Endothelial cell of umbilical vein (primary cell): Measurements from ENCODE around the gene CORO7. TPM values are rescaled to one million over a fixed set of nuclear protein-coding genes. Genes with fewer than 3 reads are reported as not detected.

Experiments
- BruUV-seq: library from RNA; stranded (reverse); fragments of 400-500 nt; replicated peaks from 2 replicates; lab custom pipeline; 2021; lab: Mats Ljungman, UMichigan
- CTCF ChIA-PET: fragments of 300-600, 350-600 bp; sonication (Branson Sonifier 250); formaldehyde crosslinking; loops from one replicate; lab custom pipeline; 2021; ENCODE audit warnings: antibody characterized with exemption, inconsistent platforms; lab: Charles Lee
- POLR2A ChIA-PET: fragments of 300-600, 350-600 bp; sonication (Branson Sonifier 250); formaldehyde crosslinking; loops from one replicate; lab custom pipeline; 2021; ENCODE audit warnings: antibody characterized with exemption, inconsistent platforms; lab: Charles Lee
- DNase-seq: peaks from one replicate; pipeline ENCODE4 v3.0.0-alpha.2; 2011; ENCODE audit warnings: low read depth, low spot score
- FAIRE-seq: peaks from 2 replicates; lab custom pipeline; 2011; peaks lifted over from hg19 to GRCh38; lab: Jason Lieb, UNC
- H2AFZ ChIP-seq: 2 replicates; pipeline ENCODE4 v1.6.0; 2012; ENCODE audit warnings: low read depth, low read length, control low read depth, inconsistent platforms
- H3K27ac ChIP-seq: 2 replicates; pipeline ENCODE4 v1.5.1; 2011; ENCODE audit warnings: low read depth, mild to moderate bottlenecking, control low read depth, low read length, moderate library complexity; ENCODE audit not compliant: insufficient read depth
- H3K27me3 ChIP-seq, 2 experiments: 2 replicates each; pipeline versions ENCODE4 v1.6.0 to v1.6.1; 2011; ENCODE audit warnings: low read length in 2 of 2, mixed read lengths in 1 of 2; ENCODE audit not compliant: control insufficient read depth in 2 of 2, insufficient read depth in 2 of 2
- H3K36me3 ChIP-seq, 2 experiments: 2 replicates in 1 of 2; 3 replicates in 1 of 2; pipeline ENCODE4 v1.5.1; 2011; ENCODE audit warnings: low read length in 2 of 2, mild to moderate bottlenecking in 1 of 2, moderate library complexity in 1 of 2; ENCODE audit not compliant: control insufficient read depth in 2 of 2, insufficient read depth in 2 of 2; ENCODE audit errors: extremely low read depth in 1 of 2
- H3K4me1 ChIP-seq: 3 replicates; pipeline ENCODE4 v1.5.1; 2011; ENCODE audit warnings: mild to moderate bottlenecking, low read length; ENCODE audit not compliant: control insufficient read depth, insufficient read depth; ENCODE audit errors: extremely low read depth
- H3K4me2 ChIP-seq: 2 replicates; pipeline ENCODE4 v1.6.1; 2011; ENCODE audit warnings: low read length, control low read depth, mixed read lengths; ENCODE audit not compliant: insufficient read depth
- H3K4me3 ChIP-seq, 3 experiments: fragments of 200-600 bp in 1 of 3; sonication (generic), shearing (Covaris generic) in 1 of 3; replicated peaks in 1 of 3; 2 replicates each; pipeline ENCODE4 v1.5.1; 2011 to 2016; ENCODE audit warnings: control low read depth in 3 of 3, low read length in 3 of 3, mild to moderate bottlenecking in 2 of 3, inconsistent platforms in 1 of 3, low read depth in 1 of 3, moderate library complexity in 1 of 3; ENCODE audit not compliant: insufficient read depth in 1 of 3
- H3K79me2 ChIP-seq: 2 replicates; pipeline ENCODE4 v1.6.0; 2012; ENCODE audit warnings: low read length, inconsistent platforms; ENCODE audit not compliant: control insufficient read depth, insufficient read depth
- H3K9ac ChIP-seq: replicated peaks from 2 replicates; pipeline ENCODE3; 2011; ENCODE audit warnings: low read length, control low read depth; ENCODE audit not compliant: insufficient read depth; ENCODE audit errors: extremely low read depth
- H3K9me1 ChIP-seq: replicated peaks from 3 replicates; pipeline ENCODE4 v1.6.0; 2011; ENCODE audit warnings: mild to moderate bottlenecking, low read length; ENCODE audit not compliant: control insufficient read depth, insufficient read depth; ENCODE audit errors: extremely low read depth
- H3K9me3 ChIP-seq: replicated peaks from 2 replicates; pipeline ENCODE4 v1.5.1; 2012; ENCODE audit warnings: low read length, inconsistent platforms; ENCODE audit not compliant: control insufficient read depth, insufficient read depth
- H4K20me1 ChIP-seq: replicated peaks from 2 replicates; pipeline ENCODE3; 2011; ENCODE audit warnings: mild to moderate bottlenecking, low read length; ENCODE audit not compliant: control insufficient read depth, insufficient read depth; ENCODE audit errors: extremely low read depth
- CTCF ChIP-seq, 2 donors: IDR thresholded peaks; 1 replicate in 1 of 2; 2 replicates in 1 of 2; pipeline ENCODE4 v1.5.1; 2011; ENCODE audit warnings: low read length in 2 of 2, mild to moderate bottlenecking in 2 of 2, moderate library complexity in 2 of 2, control low read depth in 1 of 2, inconsistent platforms in 1 of 2, low read depth in 1 of 2; ENCODE audit not compliant: insufficient read depth in 1 of 2; ENCODE audit errors: extremely low read depth in 1 of 2
- EZH2 ChIP-seq: IDR thresholded peaks from 2 replicates; pipeline ENCODE4 v1.6.1; 2012; ENCODE audit warnings: borderline replicate concordance, low read depth, mild to moderate bottlenecking, moderate library complexity, low read length, inconsistent platforms; ENCODE audit not compliant: severe bottlenecking
- FOS ChIP-seq: IDR thresholded peaks from 2 replicates; pipeline ENCODE4 v1.6.1; 2011; ENCODE audit warnings: mild to moderate bottlenecking, low read length, moderate library complexity, borderline replicate concordance; ENCODE audit not compliant: insufficient read depth
- GATA2 ChIP-seq: IDR thresholded peaks from 2 replicates; pipeline ENCODE4 v1.7.0; 2011; ENCODE audit warnings: low read depth, mild to moderate bottlenecking, moderate library complexity, mixed read lengths, low read length; ENCODE audit not compliant: insufficient read length, insufficient read depth
- JUN ChIP-seq: IDR thresholded peaks from 2 replicates; pipeline ENCODE4 v1.6.1; 2011; ENCODE audit warnings: borderline replicate concordance, low read depth; ENCODE audit not compliant: insufficient read length, insufficient read depth
- MAX ChIP-seq: IDR thresholded peaks from 2 replicates; pipeline ENCODE4 v1.6.1; 2011; ENCODE audit not compliant: insufficient read depth, insufficient read length
- MYC ChIP-seq: IDR thresholded peaks from one replicate; pipeline ENCODE4 v1.6.1; 2011; ENCODE audit warnings: mild to moderate bottlenecking, low read depth, low read length
- POLR2A ChIP-seq: IDR thresholded peaks from 2 replicates; pipeline ENCODE4 v1.6.1; 2012; ENCODE audit warnings: low read depth, mild to moderate bottlenecking, control low read depth, low read length
- POLR2AphosphoS5 ChIP-seq: IDR thresholded peaks from 2 replicates; pipeline ENCODE4 v1.6.1; 2012; ENCODE audit warnings: low read depth, mild to moderate bottlenecking, control low read depth, low read length, moderate library complexity; ENCODE audit not compliant: insufficient read depth
- dilution Hi-C: fragments of 300-500 bp; cut with MboI; formaldehyde crosslinking; loops from one replicate; pipeline ENCODE4 v1.15.0; 2019; ENCODE audit warnings: low sequenced_read_pairs; ENCODE audit not compliant: extremely low pct_ligation_motif_present
- intact Hi-C: fragments of 100-400 bp; cut with micrococcal nuclease; formaldehyde crosslinking; loops from one replicate; pipeline ENCODE4 v1.10.0; 2022
- polyA plus RNA-seq, 4 experiments: library from polyadenylated mRNA; depleted of rRNA in 3 of 4; stranded (reverse) in 3 of 4; unstranded in 1 of 4; fragments of >200 nt; gene quantifications; 2 replicates each; pipeline versions ENCODE4 v1.2.1 to v1.2.3, GENCODE V29; 2011 to 2012; ENCODE audit warnings: missing spikeins in 1 of 4
- total RNA-seq: library from RNA; stranded (reverse); gene quantifications from 2 replicates; pipeline ENCODE4 v1.2.3, GENCODE V29; 2021

CORO7 gene
- total and polyA plus RNA-seq, 2 donors (not counting 3 experiments of a cell fraction or from before 2014, with no cell fraction given): 42.5 to 72.3 TPM

- Histone ChIP-seq H3K4me2 (no peak overlapping the region), H3K4me1 (peaks cover 31% of the 10 kb centered on the region), H3K9ac (no peak overlapping the region), H3K27me3 (no peaks in the 10 kb centered on the region), H3K27ac (no peak overlapping the region), H4K20me1 (no peaks in the 10 kb centered on the region), H3K4me3 (no peak overlapping the region), H3K9me1 (no peaks in the 10 kb centered on the region), H3K9me3 (no peaks in the 10 kb centered on the region), H2AFZ (no peak overlapping the region), H3K79me2 (peaks cover 44% of the 10 kb centered on the region), H3K36me3 (peaks cover 6 to 13% of the 10 kb centered on the region in 2 experiments)
- dilution Hi-C loops (no loop called here), intact Hi-C loops (no loop called here)
- no TSS peak for BruUV-seq
- ChIA-PET CTCF (interaction anchor here (2.2 kb wide), 1 partner anchor 9 kb away, joined by 10 read pairs; no protein-coding TSS in a partner anchor), POLR2A (no interaction called here)
- no peak for TF ChIP-seq MAX
- TF ChIP-seq POLR2A: no peak
- no peak for TF ChIP-seq POLR2AphosphoS5
- TF ChIP-seq JUN: no peak
- no peak for TF ChIP-seq CTCF (IDR thresholded peaks at IDR 0.05; ENCODE audit: extremely low read depth in 1 of 2, insufficient read depth in 1 of 2, low read depth in 1 of 2, low read length in 2 of 2)
- no peak for TF ChIP-seq GATA2
- TF ChIP-seq EZH2: no peak
- no peak for TF ChIP-seq FOS
- no peak for TF ChIP-seq MYC
- FAIRE-seq: no peak
- DNase-seq: no peak
Measured at GRCh38 chr16:4411684-4412083, 4.7 kb downstream of the CORO7 start.
